GM18511 (cell line): ENCODE measurements around the gene SCRT2.
"Not testable (repeated sequence)": the region's sequence is repeated elsewhere in the genome, so short reads cannot be mapped to it uniquely, and the experiment has no call there.

Experiments
- ATAC-seq: cut with Tn5 transposase; IDR thresholded peaks from one replicate; pipeline ENCODE4 v1.9.1; 2021; ENCODE audit warnings: mild to moderate bottlenecking, moderate library complexity; ENCODE audit not compliant: unreplicated experiment

SCRT2 gene

GRCh38 chr20:675453-676314, at the start of gene SCRT2:
TSS of gene SCRT2 (minus strand) at chr20:675802. CDS start at chr20:675601, 201 bp downstream.
- no peak for ATAC-seq

GRCh38 chr20:724797-725196, 49.2 kb upstream of the SCRT2 start:
- not testable (repeated sequence) for ATAC-seq

GRCh38 chr20:723756-724155, 48.2 kb upstream of the SCRT2 start:
- ATAC-seq, result no peak

GRCh38 chr20:722822-723644, 47.4 kb upstream of the SCRT2 start:
- ATAC-seq, result no peak

- no peak for ATAC-seq
Observed at GRCh38 chr20:721876-722275, 46.3 kb upstream of the SCRT2 start.

GRCh38 chr20:719816-720215, 44.2 kb upstream of the SCRT2 start:
- no peak for ATAC-seq

GRCh38 chr20:719068-719467, 43.5 kb upstream of the SCRT2 start:
- ATAC-seq, result no peak

GRCh38 chr20:717832-718231, 42.2 kb upstream of the SCRT2 start:
- no peak for ATAC-seq

GRCh38 chr20:717271-717670, 41.7 kb upstream of the SCRT2 start:
- ATAC-seq, result no peak

GRCh38 chr20:714453-714852, 38.9 kb upstream of the SCRT2 start:
- no peak for ATAC-seq

GRCh38 chr20:711576-711975, 36.0 kb upstream of the SCRT2 start:
- no peak for ATAC-seq

- ATAC-seq, result no peak
Observed at GRCh38 chr20:710780-711450, 35.3 kb upstream of the SCRT2 start.

- no peak for ATAC-seq
Observed at GRCh38 chr20:709991-710779, 34.6 kb upstream of the SCRT2 start.

- no peak for ATAC-seq
Observed at GRCh38 chr20:709423-709822, 33.8 kb upstream of the SCRT2 start.

GRCh38 chr20:708956-709355, 33.4 kb upstream of the SCRT2 start:
- ATAC-seq, result no peak

- ATAC-seq, result no peak
Observed at GRCh38 chr20:707451-708110, 32.0 kb upstream of the SCRT2 start.

GRCh38 chr20:706366-706885, 30.8 kb upstream of the SCRT2 start:
- no peak for ATAC-seq

GRCh38 chr20:704726-705125, 29.1 kb upstream of the SCRT2 start:
- no peak for ATAC-seq

- ATAC-seq, result no peak
Observed at GRCh38 chr20:703426-703825, 27.8 kb upstream of the SCRT2 start.

- no peak for ATAC-seq
Observed at GRCh38 chr20:703006-703405, 27.4 kb upstream of the SCRT2 start.
